ENCODE data around the gene NFIC. TPM values are rescaled to one million over a fixed set of nuclear protein-coding genes. Genes with fewer than 3 reads are reported as not detected.
"Not testable (repeated sequence)": the region's sequence is repeated elsewhere in the genome, so short reads cannot be mapped to it uniquely, and the experiment has no call there.

NFIC gene
- total RNA-seq, 2 experiments from 2014 or later = 1.5 to 1.7 TPM

DNA sequence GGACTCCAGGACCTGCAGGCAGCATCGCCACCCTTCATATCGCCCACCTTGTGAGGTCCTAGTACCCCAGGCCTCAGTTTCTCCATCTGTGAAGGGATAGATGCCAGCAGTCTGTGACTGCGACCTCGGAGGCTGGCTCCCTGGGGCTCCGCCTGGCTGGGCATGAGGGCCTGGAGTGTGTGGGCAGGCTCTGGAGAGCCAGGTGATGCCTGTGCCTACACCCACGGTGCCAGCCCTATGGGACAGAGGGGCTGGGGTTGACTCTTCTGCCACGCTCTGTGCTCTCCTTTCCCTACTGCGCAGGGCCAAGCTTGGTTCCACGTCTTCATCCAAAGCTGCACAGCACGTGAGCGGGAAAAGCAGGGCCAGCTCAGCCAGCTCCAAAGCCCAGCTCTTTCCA lies 26.0 kb upstream of the NFIC start:
- no TSS peak for BruUV-seq (replicated peaks)
- Histone ChIP-seq H2AFZ (ENCODE audit: low read length) (no peak overlapping the region), H3K9me3 (ENCODE audit: low read length) (no peaks in the 10 kb centered on the region), H3K9me2 (ENCODE audit: insufficient read depth, low read length) (no peaks in the 10 kb centered on the region), H3K4me1 (ENCODE audit: insufficient read depth, low read length, poor library complexity, severe bottlenecking) (no peaks in the 10 kb centered on the region), H3K4me2 (ENCODE audit: low read length) (no peak overlapping the region), H3K79me2 (ENCODE audit: insufficient read depth, low read depth, low read length) (no peaks in the 10 kb centered on the region), H4K20me1 (ENCODE audit: insufficient read depth, low read length) (no peaks in the 10 kb centered on the region), H3K36me3 (ENCODE audit: insufficient read depth, low read length) (no peaks in the 10 kb centered on the region), H3K4me3 (ENCODE audit: low read depth, low read length, poor library complexity, severe bottlenecking) (no peak overlapping the region), H3K27ac (ENCODE audit: low read depth, low read length, poor library complexity, severe bottlenecking) (no peak overlapping the region)
- intact Hi-C loops (cut with micrococcal nuclease; ENCODE audit: unreplicated experiment) = no loop called here
- ChIA-PET POLR2A (no interaction called here), CTCF (ENCODE audit: unreplicated experiment) (no interaction called here)
- TF ChIP-seq, protein P1, sequence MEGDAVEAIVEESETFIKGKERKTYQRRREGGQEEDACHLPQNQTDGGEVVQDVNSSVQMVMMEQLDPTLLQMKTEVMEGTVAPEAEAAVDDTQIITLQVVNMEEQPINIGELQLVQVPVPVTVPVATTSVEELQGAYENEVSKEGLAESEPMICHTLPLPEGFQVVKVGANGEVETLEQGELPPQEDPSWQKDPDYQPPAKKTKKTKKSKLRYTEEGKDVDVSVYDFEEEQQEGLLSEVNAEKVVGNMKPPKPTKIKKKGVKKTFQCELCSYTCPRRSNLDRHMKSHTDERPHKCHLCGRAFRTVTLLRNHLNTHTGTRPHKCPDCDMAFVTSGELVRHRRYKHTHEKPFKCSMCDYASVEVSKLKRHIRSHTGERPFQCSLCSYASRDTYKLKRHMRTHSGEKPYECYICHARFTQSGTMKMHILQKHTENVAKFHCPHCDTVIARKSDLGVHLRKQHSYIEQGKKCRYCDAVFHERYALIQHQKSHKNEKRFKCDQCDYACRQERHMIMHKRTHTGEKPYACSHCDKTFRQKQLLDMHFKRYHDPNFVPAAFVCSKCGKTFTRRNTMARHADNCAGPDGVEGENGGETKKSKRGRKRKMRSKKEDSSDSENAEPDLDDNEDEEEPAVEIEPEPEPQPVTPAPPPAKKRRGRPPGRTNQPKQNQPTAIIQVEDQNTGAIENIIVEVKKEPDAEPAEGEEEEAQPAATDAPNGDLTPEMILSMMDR (conservative IDR thresholded peaks at IDR 0.05; ENCODE audit: low read length) = no peak
- TF ChIP-seq EZH2phosphoT487 (IDR thresholded peaks at IDR 0.05; ENCODE audit: borderline replicate concordance, low read depth, low read length) = no peak
- no peak for DNase-seq (ENCODE audit: low spot score)

DNA sequence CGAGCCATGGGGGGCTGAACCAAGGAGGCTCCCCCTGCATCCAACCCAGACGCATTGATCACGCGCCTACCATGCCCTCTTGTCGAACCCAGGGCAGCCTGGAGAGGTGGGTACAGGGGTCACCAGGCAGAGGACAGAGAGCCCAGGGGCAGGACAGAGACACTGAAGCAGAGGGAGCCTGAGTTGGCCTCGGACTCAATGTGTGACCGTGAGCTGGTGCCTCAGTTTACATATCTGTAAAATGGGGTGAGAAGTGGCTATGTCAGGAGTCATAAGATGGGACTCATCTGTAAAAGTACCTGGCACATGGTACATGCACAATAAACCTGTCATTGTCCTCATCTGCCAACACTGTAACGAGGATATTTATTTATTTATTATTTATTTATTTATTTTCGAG lies 24.1 kb upstream of the NFIC start:
- Histone ChIP-seq H3K9me3 (ENCODE audit: low read length) (no peaks in the 10 kb centered on the region), H2AFZ (ENCODE audit: low read length) (no peak overlapping the region), H3K79me2 (ENCODE audit: insufficient read depth, low read depth, low read length) (no peaks in the 10 kb centered on the region), H4K20me1 (ENCODE audit: insufficient read depth, low read length) (no peaks in the 10 kb centered on the region), H3K36me3 (ENCODE audit: insufficient read depth, low read length) (no peaks in the 10 kb centered on the region), H3K4me1 (ENCODE audit: insufficient read depth, low read length, poor library complexity, severe bottlenecking) (no peaks in the 10 kb centered on the region), H3K4me3 (ENCODE audit: low read depth, low read length, poor library complexity, severe bottlenecking) (no peak overlapping the region), H3K27ac (ENCODE audit: low read depth, low read length, poor library complexity, severe bottlenecking) (no peak overlapping the region), H3K4me2 (ENCODE audit: low read length) (no peak overlapping the region), H3K9me2 (ENCODE audit: insufficient read depth, low read length) (no peaks in the 10 kb centered on the region)
- intact Hi-C loops (cut with micrococcal nuclease; ENCODE audit: unreplicated experiment) = no loop called here
- BruUV-seq (replicated peaks) = no TSS peak
- no peak for DNase-seq (ENCODE audit: low spot score)
- no peak for TF ChIP-seq EZH2phosphoT487 (IDR thresholded peaks at IDR 0.05; ENCODE audit: borderline replicate concordance, low read depth, low read length)
- TF ChIP-seq, protein P1 (conservative IDR thresholded peaks at IDR 0.05; ENCODE audit: low read length) = no peak
- ChIA-PET CTCF (ENCODE audit: unreplicated experiment) (no interaction called here), POLR2A (no interaction called here)

DNA sequence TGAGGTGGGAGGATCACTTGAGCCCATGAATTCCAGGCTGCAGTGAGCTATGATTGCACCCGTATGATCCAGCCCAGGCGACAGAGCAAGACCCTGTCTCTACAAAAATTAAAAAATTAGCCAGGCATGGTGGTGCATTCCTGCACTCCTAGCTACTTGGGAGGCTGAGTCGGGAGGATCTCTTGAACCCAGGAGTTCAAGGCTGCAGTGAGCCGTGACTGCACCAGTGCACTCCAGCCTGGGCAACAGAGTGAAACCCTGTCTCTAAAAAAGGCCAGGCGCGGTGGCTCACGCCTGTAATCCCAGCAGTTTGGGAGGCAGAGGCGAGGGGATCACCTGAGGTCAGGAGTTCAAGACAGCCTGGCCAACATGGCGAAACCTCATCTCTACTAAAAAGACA lies 23.4 kb upstream of the NFIC start:
- POLR2A ChIA-PET; H3K9me3 ChIP-seq (ENCODE audit: low read length); H3K79me2 ChIP-seq (ENCODE audit: insufficient read depth, low read depth, low read length); intact Hi-C loops (cut with micrococcal nuclease; ENCODE audit: unreplicated experiment); H3K36me3 ChIP-seq (ENCODE audit: insufficient read depth, low read length); CTCF ChIA-PET (ENCODE audit: unreplicated experiment); DNase-seq (ENCODE audit: low spot score); BruUV-seq (replicated peaks); H2AFZ ChIP-seq (ENCODE audit: low read length); H3K27ac ChIP-seq (ENCODE audit: low read depth, low read length, poor library complexity, severe bottlenecking); H3K9me2 ChIP-seq (ENCODE audit: insufficient read depth, low read length); H3K4me2 ChIP-seq (ENCODE audit: low read length); H3K4me1 ChIP-seq (ENCODE audit: insufficient read depth, low read length, poor library complexity, severe bottlenecking); H4K20me1 ChIP-seq (ENCODE audit: insufficient read depth, low read length); H3K4me3 ChIP-seq (ENCODE audit: low read depth, low read length, poor library complexity, severe bottlenecking): not testable (repeated sequence)
